B cell (primary cell): ENCODE measurements around the gene CCDC28A. TPM values are rescaled to one million over a fixed set of nuclear protein-coding genes. Genes with fewer than 3 reads are reported as not detected.

Experiments used
- ATAC-seq: fragments of 200-7000 bp; cut with Tn5 transposase; one replicate; pipeline ENCODE4 v1.10.0; 2021; ENCODE audit warnings: low read depth, mild to moderate bottlenecking, moderate number of reproducible peaks, moderate library complexity
- CTCF ChIA-PET: fragments of 350-600 bp; sonication (Branson Sonifier 250); formaldehyde crosslinking; loops from one replicate; lab custom pipeline; 2021; ENCODE audit warnings: antibody characterized with exemption, inconsistent platforms; lab: Charles Lee
- POLR2A ChIA-PET: fragments of 350-600 bp; sonication (Branson Sonifier 250); formaldehyde crosslinking; loops from one replicate; lab custom pipeline; 2021; ENCODE audit warnings: antibody characterized with exemption; lab: Charles Lee
- DNase-seq: peaks from one replicate; pipeline ENCODE4 v3.0.0; 2013
- H2AFZ ChIP-seq: 2 replicates; pipeline ENCODE4 v1.6.1; 2012; ENCODE audit warnings: mild to moderate bottlenecking, low read depth, low read length; ENCODE audit not compliant: insufficient read depth, poor library complexity, severe bottlenecking
- H3K27ac ChIP-seq, 2 donors: 1 replicate in 1 of 2; 2 replicates in 1 of 2; pipeline ENCODE4 v1.5.1; 2012 to 2013; ENCODE audit warnings: low read length in 2 of 2, mild to moderate bottlenecking in 2 of 2, moderate library complexity in 1 of 2
- H3K27me3 ChIP-seq, 4 experiments: fragments of 200-600 bp in 1 of 4; sonication (generic) in 1 of 4; replicated peaks in 1 of 4; 1 replicate in 2 of 4; 2 replicates in 2 of 4; pipeline versions ENCODE4 v1.6.1 to v1.7.0; 2013 to 2016; ENCODE audit warnings: low read length in 3 of 4, mild to moderate bottlenecking in 2 of 4, mixed read lengths in 1 of 4, moderate library complexity in 1 of 4; ENCODE audit not compliant: insufficient read depth in 4 of 4, control insufficient read depth in 3 of 4; ENCODE audit errors: control extremely low read depth in 1 of 4
- H3K36me3 ChIP-seq, 2 experiments: replicated peaks in 1 of 2; 1 replicate in 1 of 2; 2 replicates in 1 of 2; pipeline versions ENCODE4 v1.6.1 to v1.7.1; 2013; ENCODE audit warnings: low read length in 1 of 2; ENCODE audit not compliant: insufficient read depth in 2 of 2, control insufficient read depth in 1 of 2; ENCODE audit errors: control extremely low read depth in 1 of 2, extremely low read depth in 1 of 2
- H3K4me1 ChIP-seq, 2 donors: fragments of 200-600 bp in 1 of 2; sonication (generic) in 1 of 2; 1 replicate in 1 of 2; 2 replicates in 1 of 2; pipeline versions ENCODE4 v1.5.1 to v1.6.1; 2013 to 2017; ENCODE audit warnings: low read length in 2 of 2; ENCODE audit not compliant: control insufficient read depth in 2 of 2, insufficient read depth in 2 of 2
- H3K4me2 ChIP-seq: replicated peaks from 2 replicates; pipeline ENCODE3; 2012; ENCODE audit warnings: mild to moderate bottlenecking, low read depth, low read length; ENCODE audit not compliant: poor library complexity, severe bottlenecking
- H3K4me3 ChIP-seq, 5 experiments: fragments of 200-600 bp in 1 of 5; sonication (generic) in 1 of 5; 1 replicate in 3 of 5; 2 replicates in 2 of 5; pipeline versions ENCODE4 v1.5.1 to v1.7.0; 2011 to 2016; ENCODE audit warnings: low read length in 4 of 5, mild to moderate bottlenecking in 4 of 5, low read depth in 2 of 5, control low read depth in 1 of 5, moderate library complexity in 1 of 5; ENCODE audit not compliant: insufficient read depth in 1 of 5; ENCODE audit errors: control extremely low read depth in 1 of 5, extremely low read depth in 1 of 5
- H3K79me2 ChIP-seq: fragments of 200-600 bp; sonication (generic); one replicate; pipeline ENCODE4 v1.6.0; 2016; ENCODE audit warnings: low read length; ENCODE audit not compliant: control insufficient read depth, insufficient read depth
- H3K9ac ChIP-seq: fragments of 200-600 bp; sonication (generic); 2 replicates; pipeline ENCODE4 v1.6.1; 2017; ENCODE audit warnings: mild to moderate bottlenecking, low read length, moderate library complexity
- H3K9me3 ChIP-seq, 3 donors: one replicate each; pipeline versions ENCODE4 v1.6.1 to v1.7.1; 2013; ENCODE audit warnings: low read length in 2 of 3; ENCODE audit not compliant: control insufficient read depth in 2 of 3, insufficient read depth in 1 of 3; ENCODE audit errors: control extremely low read depth in 1 of 3
- H4K20me1 ChIP-seq: 2 replicates; pipeline ENCODE4 v1.6.0; 2012; ENCODE audit warnings: mild to moderate bottlenecking, low read length; ENCODE audit not compliant: insufficient read depth, control insufficient read depth, poor library complexity, severe bottlenecking
- H3K27ac Mint-ChIP-seq: one replicate; pipeline ENCODE4 v1.8.0; 2021; ENCODE audit warnings: mixed read lengths
- H3K27me3 Mint-ChIP-seq: one replicate; pipeline ENCODE4 v1.8.0; 2021; ENCODE audit warnings: mixed read lengths
- H3K4me1 Mint-ChIP-seq: one replicate; pipeline ENCODE4 v1.8.0; 2021; ENCODE audit warnings: mixed read lengths
- H3K4me3 Mint-ChIP-seq: one replicate; pipeline ENCODE4 v1.8.0; 2021; ENCODE audit warnings: mixed read lengths
- H3K9me3 Mint-ChIP-seq: one replicate; pipeline ENCODE4 v1.8.0; 2022; ENCODE audit warnings: mixed read lengths; ENCODE audit not compliant: insufficient read depth
- EZH2 ChIP-seq: IDR thresholded peaks from 2 replicates; pipeline ENCODE4 v1.6.1; 2012; ENCODE audit warnings: borderline replicate concordance, low read depth, mild to moderate bottlenecking, moderate library complexity, low read length; ENCODE audit not compliant: insufficient read depth, poor library complexity, severe bottlenecking
- WGBS: methylation state at CpG from one replicate; pipeline ENCODE4 v1.1.5; 2013; ENCODE audit warnings: missing lambda C conversion rate; ENCODE audit not compliant: insufficient coverage; 5-methylcytosine and 5-hydroxymethylcytosine counted together
- intact Hi-C: fragments of 100-400 bp; cut with micrococcal nuclease; formaldehyde crosslinking; loops from one replicate; pipeline ENCODE4 v1.10.0; 2022
- polyA plus RNA-seq: library from polyadenylated mRNA; depleted of rRNA; stranded (reverse); fragments of >200 nt; gene quantifications from 2 replicates; pipeline ENCODE4 v1.2.3, GENCODE V29; 2012
- total RNA-seq, 2 donors: library from RNA; stranded (reverse); fragments of 120-200 nt in 1 of 2; gene quantifications; 1 replicate in 1 of 2; 2 replicates in 1 of 2; pipeline versions ENCODE4 v1.2.3 to v1.2.4, GENCODE V29; 2013 to 2022
- TF ChIP-seq, protein P1 (sequence below): fragments of 200-600 bp; IDR thresholded peaks from one replicate; pipeline ENCODE4 v1.8.0; 2022; ENCODE audit warnings: antibody characterized with exemption, mild to moderate bottlenecking

CCDC28A gene
- total and polyA plus RNA-seq, 2 donors (not counting 1 experiment from before 2014, with no cell fraction given) = 14.4 to 26.9 TPM

DNA sequence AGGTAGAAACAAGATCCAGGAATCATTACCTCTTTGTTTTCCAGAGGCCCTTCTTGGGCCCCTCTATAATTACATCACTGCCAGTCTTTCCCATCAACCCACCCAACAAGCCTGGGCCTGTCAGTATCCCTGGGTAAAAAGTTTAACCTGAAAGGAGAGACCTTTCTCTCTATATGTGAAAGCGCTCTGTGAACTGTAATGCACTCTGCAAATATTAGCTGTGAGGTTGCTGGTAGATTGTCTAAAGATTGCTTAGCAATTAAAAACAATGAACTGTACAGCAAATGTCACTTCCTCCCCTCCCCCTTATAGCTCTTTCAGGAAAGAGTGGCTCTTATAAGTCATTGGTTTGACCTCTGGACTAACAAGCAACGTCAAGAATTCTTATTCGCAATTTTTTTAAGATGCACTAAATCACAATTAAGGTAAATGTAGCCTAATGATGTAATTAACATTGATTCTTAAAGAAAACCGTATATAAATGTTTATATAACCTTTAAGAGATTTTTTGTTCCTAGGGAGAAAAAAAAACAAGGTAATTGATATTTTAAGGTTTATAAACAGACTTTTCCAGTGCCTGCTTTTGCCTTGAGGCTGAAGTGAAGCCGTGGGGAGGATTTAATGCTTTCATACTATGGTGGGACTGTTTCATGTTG is 40.7 kb downstream of the CCDC28A start:
- no peaks in the 10 kb centered on the region for H3K79me2 ChIP-seq
- WGBS = 100% methylated on average over 1 of the region's 5 CpGs
- H3K27ac ChIP-seq = no peak overlapping the region
- intact Hi-C loops = loop anchor here (10.0 kb wide), 2 partner anchors 220 to 440 kb away; no protein-coding TSS in a partner anchor
- TF ChIP-seq, protein P1, sequence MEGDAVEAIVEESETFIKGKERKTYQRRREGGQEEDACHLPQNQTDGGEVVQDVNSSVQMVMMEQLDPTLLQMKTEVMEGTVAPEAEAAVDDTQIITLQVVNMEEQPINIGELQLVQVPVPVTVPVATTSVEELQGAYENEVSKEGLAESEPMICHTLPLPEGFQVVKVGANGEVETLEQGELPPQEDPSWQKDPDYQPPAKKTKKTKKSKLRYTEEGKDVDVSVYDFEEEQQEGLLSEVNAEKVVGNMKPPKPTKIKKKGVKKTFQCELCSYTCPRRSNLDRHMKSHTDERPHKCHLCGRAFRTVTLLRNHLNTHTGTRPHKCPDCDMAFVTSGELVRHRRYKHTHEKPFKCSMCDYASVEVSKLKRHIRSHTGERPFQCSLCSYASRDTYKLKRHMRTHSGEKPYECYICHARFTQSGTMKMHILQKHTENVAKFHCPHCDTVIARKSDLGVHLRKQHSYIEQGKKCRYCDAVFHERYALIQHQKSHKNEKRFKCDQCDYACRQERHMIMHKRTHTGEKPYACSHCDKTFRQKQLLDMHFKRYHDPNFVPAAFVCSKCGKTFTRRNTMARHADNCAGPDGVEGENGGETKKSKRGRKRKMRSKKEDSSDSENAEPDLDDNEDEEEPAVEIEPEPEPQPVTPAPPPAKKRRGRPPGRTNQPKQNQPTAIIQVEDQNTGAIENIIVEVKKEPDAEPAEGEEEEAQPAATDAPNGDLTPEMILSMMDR = no peak
- no peak for TF ChIP-seq EZH2
- H3K4me1 Mint-ChIP-seq = peaks cover 24% of the 10 kb centered on the region
- no peaks in the 10 kb centered on the region for H3K9me3 Mint-ChIP-seq
- ChIA-PET POLR2A (interaction anchor here (0.5 to 0.6 kb wide), 2 partner anchors 198 to 379 kb away, joined by 6 to 8 read pairs; no protein-coding TSS in a partner anchor), CTCF (interaction anchor here (1.0 to 5.9 kb wide), 5 partner anchors 173 to 555 kb away, joined by 3 to 58 read pairs (median 22); partner anchors contain the start of gene REPS1)
- peaks cover 10 to 16% of the 10 kb centered on the region in 2 donors for H3K4me1 ChIP-seq
- no peak for DNase-seq
- no peaks in the 10 kb centered on the region for H3K9me3 ChIP-seq
- no peak overlapping the region for H3K9ac ChIP-seq
- H3K36me3 ChIP-seq = no peaks in the 10 kb centered on the region
- no peaks in the 10 kb centered on the region for H3K27me3 ChIP-seq
- no peaks in the 10 kb centered on the region for H4K20me1 ChIP-seq
- H3K27ac Mint-ChIP-seq = no peak overlapping the region
- H3K4me2 ChIP-seq = no peak overlapping the region
- ATAC-seq = no peak
- no peaks in the 10 kb centered on the region for H3K27me3 Mint-ChIP-seq
- H2AFZ ChIP-seq = no peak overlapping the region
- no peak overlapping the region for H3K4me3 Mint-ChIP-seq
- H3K4me3 ChIP-seq = no peak overlapping the region

DNA sequence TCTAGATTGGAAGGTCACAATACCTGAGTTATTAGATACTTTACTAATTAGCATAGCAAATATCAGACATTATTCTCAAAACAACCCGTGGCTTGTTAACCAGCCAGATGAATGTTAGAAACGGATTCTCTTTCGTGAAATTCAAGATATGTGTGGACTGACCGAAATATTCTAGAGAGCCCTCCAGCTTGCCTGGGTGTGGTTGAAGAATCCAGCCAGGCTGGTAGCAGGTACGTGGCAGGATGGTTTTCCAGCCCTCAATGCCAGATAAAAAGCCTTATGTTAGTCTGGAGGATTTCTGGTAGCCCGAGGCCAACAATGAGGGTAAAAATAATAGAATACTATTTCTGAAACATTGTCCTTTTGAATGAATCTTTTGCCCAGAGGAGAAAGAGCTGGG is 41.7 kb downstream of the CCDC28A start:
- Mint-ChIP-seq H3K4me1 (peaks cover 30% of the 10 kb centered on the region), H3K27ac (no peak overlapping the region), H3K4me3 (no peak overlapping the region), H3K27me3 (no peaks in the 10 kb centered on the region), H3K9me3 (no peaks in the 10 kb centered on the region)
- ATAC-seq (no peak), DNase-seq (no peak)
- no peaks in the 10 kb centered on the region for H3K36me3 ChIP-seq
- no peak overlapping the region for H3K27ac ChIP-seq
- no peak overlapping the region for H2AFZ ChIP-seq
- WGBS = 93% methylated on average over 6 of the region's 6 CpGs
- intact Hi-C loops = loop anchor here (10.0 kb wide), 2 partner anchors 220 to 440 kb away; no protein-coding TSS in a partner anchor
- H4K20me1 ChIP-seq = no peaks in the 10 kb centered on the region
- no peak for TF ChIP-seq EZH2
- TF ChIP-seq, protein P1 = no peak
- no peaks in the 10 kb centered on the region for H3K79me2 ChIP-seq
- no peak overlapping the region for H3K4me2 ChIP-seq
- peaks cover 11 to 17% of the 10 kb centered on the region in 2 donors for H3K4me1 ChIP-seq
- H3K9ac ChIP-seq = no peak overlapping the region
- CTCF ChIA-PET = interaction anchor here (1.0 to 5.9 kb wide), 13 partner anchors 9 to 559 kb away, joined by 3 to 58 read pairs (median 6); partner anchors contain the start of genes CITED2 and REPS1
- no peaks in the 10 kb centered on the region for H3K9me3 ChIP-seq
- POLR2A ChIA-PET = interaction anchor here (0.5 kb wide), 1 partner anchor 199 kb away, joined by 8 read pairs; no protein-coding TSS in a partner anchor
- H3K27me3 ChIP-seq = no peaks in the 10 kb centered on the region
- H3K4me3 ChIP-seq = no peak overlapping the region
